ENCODE measurements around the gene MSL1. TPM values are rescaled to one million over a fixed set of nuclear protein-coding genes. Genes with fewer than 3 reads are reported as not detected.

MSL1 gene
- total RNA-seq, 4 donors from 2014 or later = 69.9 to 101 (median 80.4) TPM

- peak overlapping the region; percentile 77 to 99 (median 96) for H3K27ac ChIP-seq
Measured at GRCh38 chr17:40092581-40092980, 29.2 kb upstream of the MSL1 start.

DNA sequence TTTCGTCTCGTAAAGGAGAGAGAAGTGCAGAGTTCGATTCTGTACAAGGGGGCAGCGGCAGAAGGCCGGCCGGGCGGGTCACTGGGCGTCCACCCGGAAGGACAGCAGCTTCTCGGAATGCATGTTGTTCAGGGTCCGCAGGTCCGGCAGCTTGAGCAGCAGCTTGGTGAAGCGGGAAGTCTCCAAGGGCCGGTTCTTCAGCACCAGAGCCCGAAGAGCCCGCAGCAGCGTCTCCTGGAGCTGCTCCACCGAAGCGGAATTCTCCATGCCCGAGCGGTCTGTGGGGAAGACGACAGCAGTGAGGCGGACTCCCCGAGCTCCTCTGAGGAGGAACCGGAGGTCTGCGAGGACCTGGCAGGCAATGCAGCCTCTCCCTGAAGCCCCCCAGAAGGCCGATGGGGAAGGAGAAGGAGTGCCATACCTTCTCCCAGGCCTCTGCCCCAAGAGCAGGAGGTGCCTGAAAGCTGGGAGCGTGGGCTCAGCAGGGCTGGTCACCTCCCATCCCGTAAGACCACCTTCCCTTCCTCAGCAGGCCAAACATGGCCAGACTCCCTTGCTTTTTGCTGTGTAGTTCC, 28.7 kb upstream of the MSL1 start:
- TF ChIP-seq POLR2A (IDR thresholded peaks at IDR 0.05) (peak in 1 of 2 donors; percentile 32), CTCF (IDR thresholded peaks at IDR 0.05) (no peak)
- peaks cover 47 to 54% of the 10 kb centered on the region in 2 donors for H3K36me3 ChIP-seq
- peak overlapping the region; percentile 77 to 99 (median 96) for H3K27ac ChIP-seq
- WGBS, 2 donors = 38 to 42% methylated on average over 24 to 28 of the region's 29 CpGs
- no peak overlapping the region for H3K4me3 ChIP-seq (replicated peaks in 1 of 3)
- peaks cover 32 to 69% of the 10 kb centered on the region in 2 donors for H3K4me1 ChIP-seq
- H3K27me3 ChIP-seq = no peaks in the 10 kb centered on the region
- H3K9me3 ChIP-seq = no peaks in the 10 kb centered on the region
- peak; percentile 90 to 91 for DNase-seq
- intact Hi-C loops (cut with DNase I) = no loop called here

More at GRCh38 chr17:40092581-40092980, 29.2 kb upstream of the MSL1 start:
- H3K4me1 ChIP-seq = peaks cover 26 to 64% of the 10 kb centered on the region in 2 donors
- WGBS, 2 donors = 31 to 40% methylated on average over 3 of the region's 3 CpGs
- peaks cover 52 to 59% of the 10 kb centered on the region in 2 donors for H3K36me3 ChIP-seq
- TF ChIP-seq CTCF (IDR thresholded peaks at IDR 0.05) (no peak), POLR2A (IDR thresholded peaks at IDR 0.05) (no peak)
- H3K4me3 ChIP-seq (replicated peaks in 1 of 3) = no peak overlapping the region
- no peaks in the 10 kb centered on the region for H3K27me3 ChIP-seq
- DNase-seq = peak; percentile 29 to 39
- H3K9me3 ChIP-seq = no peaks in the 10 kb centered on the region
- intact Hi-C loops (cut with DNase I) = no loop called here

DNA sequence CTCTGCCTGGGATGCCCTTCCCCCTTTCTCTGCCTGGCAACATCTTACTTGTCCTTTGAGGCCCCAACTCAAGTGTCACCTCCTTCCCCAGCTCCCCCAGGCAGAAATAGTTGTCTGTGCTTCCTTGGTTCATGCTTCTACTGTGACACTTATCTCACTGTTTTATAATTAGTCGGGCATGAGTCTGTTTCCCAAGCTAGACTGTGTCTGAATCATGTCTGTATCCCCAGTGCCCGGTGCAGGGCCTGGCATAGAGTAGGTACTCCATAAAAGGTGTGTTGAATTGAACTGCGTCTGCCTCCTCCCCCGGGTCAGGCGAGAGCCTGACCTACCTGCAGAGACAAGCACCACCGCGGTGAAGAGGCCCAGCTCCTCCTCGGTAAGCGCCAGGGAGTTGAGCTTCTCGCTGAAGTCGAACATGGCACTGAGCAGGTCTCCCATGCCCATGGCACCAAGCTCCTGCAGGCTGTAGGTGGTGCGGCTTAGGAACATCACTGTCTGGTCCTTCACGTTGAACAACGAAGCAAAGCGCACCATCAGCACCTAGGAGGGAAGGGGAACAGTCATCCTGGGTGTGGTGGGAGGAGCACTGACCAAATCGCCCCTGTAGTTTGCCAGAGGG, 28.1 kb upstream of the MSL1 start:
- intact Hi-C loops (cut with DNase I) = no loop called here
- TF ChIP-seq POLR2A (IDR thresholded peaks at IDR 0.05) (no peak), CTCF (IDR thresholded peaks at IDR 0.05) (no peak)
- no peak overlapping the region for H3K4me3 ChIP-seq (replicated peaks in 1 of 3)
- peak overlapping the region; percentile 77 to 99 (median 96) for H3K27ac ChIP-seq
- no peaks in the 10 kb centered on the region for H3K27me3 ChIP-seq
- DNase-seq = peak; percentile 52 to 56
- H3K4me1 ChIP-seq = peaks cover 38 to 75% of the 10 kb centered on the region in 2 donors
- no peaks in the 10 kb centered on the region for H3K9me3 ChIP-seq
- H3K36me3 ChIP-seq = peaks cover 41 to 48% of the 10 kb centered on the region in 2 donors
- 64 to 66% methylated on average over 5 to 15 of the region's 16 CpGs for WGBS, 2 donors

- intact Hi-C loops (cut with DNase I) = loop anchor here (5.0 kb wide), 1 partner anchor 33 kb away; the partner anchor contains the start of gene THRA
- no peak for DNase-seq
- 88% methylated on average over 14 of the region's 14 CpGs for WGBS, 2 donors
- H3K9me3 ChIP-seq = no peaks in the 10 kb centered on the region
- H3K27me3 ChIP-seq = no peaks in the 10 kb centered on the region
- peaks cover 41 to 77% of the 10 kb centered on the region in 2 donors for H3K4me1 ChIP-seq
- peaks cover 36 to 40% of the 10 kb centered on the region in 2 donors for H3K36me3 ChIP-seq
- H3K4me3 ChIP-seq (replicated peaks in 1 of 3) = no peak overlapping the region
- H3K27ac ChIP-seq = peak overlapping the region; percentile 96 to 99 (median 99)
- TF ChIP-seq POLR2A (IDR thresholded peaks at IDR 0.05) (no peak), CTCF (IDR thresholded peaks at IDR 0.05) (no peak)
Measured at GRCh38 chr17:40094874-40095273, 26.9 kb upstream of the MSL1 start.
